RWPE2 (cell line): Measurements from ENCODE around the gene TOE1.

Experiments
- ATAC-seq: fragments of 200-7000 bp; cut with Tn5 transposase; 3 replicates; pipeline ENCODE4 v1.9.1; 2021; ENCODE audit warnings: low read depth
- DNase-seq: peaks from one replicate; pipeline ENCODE4 v3.0.0-alpha.2; 2020; ENCODE audit warnings: low spot score
- H3K27ac ChIP-seq: fragments of 450-650 bp; 2 replicates; pipeline ENCODE4 v1.5.1; 2017; ENCODE audit warnings: mild to moderate bottlenecking; ENCODE audit not compliant: poor library complexity, severe bottlenecking
- H3K27me3 ChIP-seq: fragments of 250-450 bp; sonication (Bioruptor Pico); 2 replicates; pipeline ENCODE4 v1.5.1; 2021; ENCODE audit warnings: mild to moderate bottlenecking, moderate library complexity; ENCODE audit not compliant: insufficient read depth, poor library complexity, severe bottlenecking
- H3K36me3 ChIP-seq: fragments of 250-450 bp; sonication (Bioruptor Pico); 2 replicates; pipeline ENCODE4 v1.5.1; 2020; ENCODE audit warnings: low read depth, mild to moderate bottlenecking, moderate library complexity
- H3K4me1 ChIP-seq: fragments of 250-450 bp; sonication (Bioruptor Pico); 2 replicates; pipeline ENCODE4 v1.5.1; 2021; ENCODE audit warnings: mild to moderate bottlenecking, moderate library complexity; ENCODE audit not compliant: insufficient read depth, poor library complexity, severe bottlenecking
- H3K4me3 ChIP-seq: fragments of 250-450 bp; sonication (Bioruptor Pico); 2 replicates; pipeline ENCODE4 v1.5.1; 2021; ENCODE audit warnings: mild to moderate bottlenecking, moderate library complexity; ENCODE audit not compliant: severe bottlenecking
- H3K9me3 ChIP-seq: fragments of 250-450 bp; sonication (Bioruptor Pico); 2 replicates; pipeline ENCODE4 v1.5.1; 2021; ENCODE audit warnings: mild to moderate bottlenecking, moderate library complexity; ENCODE audit not compliant: severe bottlenecking
- TF ChIP-seq, protein P1 (sequence below): fragments of 450-650 bp; IDR thresholded peaks from one replicate; pipeline ENCODE4 v1.5.1; 2017; ENCODE audit warnings: mild to moderate bottlenecking, moderate library complexity; ENCODE audit not compliant: poor library complexity, severe bottlenecking

Gene TOE1

GRCh38 chr1:45299981-45300668 lies 39.8 kb upstream of the TOE1 start:
- H3K4me1 ChIP-seq = peaks cover 8% of the 10 kb centered on the region
- no peaks in the 10 kb centered on the region for H3K36me3 ChIP-seq
- DNase-seq (no peak), ATAC-seq (peak; percentile 30)
- H3K27ac ChIP-seq = no peak overlapping the region
- TF ChIP-seq, protein P1, sequence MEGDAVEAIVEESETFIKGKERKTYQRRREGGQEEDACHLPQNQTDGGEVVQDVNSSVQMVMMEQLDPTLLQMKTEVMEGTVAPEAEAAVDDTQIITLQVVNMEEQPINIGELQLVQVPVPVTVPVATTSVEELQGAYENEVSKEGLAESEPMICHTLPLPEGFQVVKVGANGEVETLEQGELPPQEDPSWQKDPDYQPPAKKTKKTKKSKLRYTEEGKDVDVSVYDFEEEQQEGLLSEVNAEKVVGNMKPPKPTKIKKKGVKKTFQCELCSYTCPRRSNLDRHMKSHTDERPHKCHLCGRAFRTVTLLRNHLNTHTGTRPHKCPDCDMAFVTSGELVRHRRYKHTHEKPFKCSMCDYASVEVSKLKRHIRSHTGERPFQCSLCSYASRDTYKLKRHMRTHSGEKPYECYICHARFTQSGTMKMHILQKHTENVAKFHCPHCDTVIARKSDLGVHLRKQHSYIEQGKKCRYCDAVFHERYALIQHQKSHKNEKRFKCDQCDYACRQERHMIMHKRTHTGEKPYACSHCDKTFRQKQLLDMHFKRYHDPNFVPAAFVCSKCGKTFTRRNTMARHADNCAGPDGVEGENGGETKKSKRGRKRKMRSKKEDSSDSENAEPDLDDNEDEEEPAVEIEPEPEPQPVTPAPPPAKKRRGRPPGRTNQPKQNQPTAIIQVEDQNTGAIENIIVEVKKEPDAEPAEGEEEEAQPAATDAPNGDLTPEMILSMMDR = peak; percentile 88
- no peaks in the 10 kb centered on the region for H3K9me3 ChIP-seq
- H3K4me3 ChIP-seq = no peak overlapping the region
- H3K27me3 ChIP-seq = no peaks in the 10 kb centered on the region

DNA sequence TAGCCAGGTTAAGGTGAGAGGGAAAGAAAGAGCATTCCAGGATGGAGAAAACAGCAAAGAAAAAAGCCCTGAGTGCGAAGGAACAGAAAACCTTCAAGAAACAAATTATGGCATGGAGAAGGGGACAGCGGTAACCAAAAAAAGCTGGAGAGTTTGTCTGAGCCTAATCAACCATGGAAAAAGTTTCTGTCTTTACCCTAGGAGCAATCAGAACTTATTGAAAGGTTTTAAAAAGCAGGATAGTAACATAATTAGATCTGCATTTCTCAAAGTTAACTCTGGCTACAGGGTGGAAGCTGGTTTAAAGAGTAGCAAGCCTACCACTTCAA lies 39.3 kb upstream of the TOE1 start:
- Histone ChIP-seq H3K36me3 (no peaks in the 10 kb centered on the region), H3K27ac (no peak overlapping the region), H3K27me3 (no peaks in the 10 kb centered on the region), H3K9me3 (no peaks in the 10 kb centered on the region), H3K4me1 (peaks cover 8% of the 10 kb centered on the region), H3K4me3 (no peak overlapping the region)
- TF ChIP-seq, protein P1 = no peak
- no peak for ATAC-seq
- no peak for DNase-seq

DNA sequence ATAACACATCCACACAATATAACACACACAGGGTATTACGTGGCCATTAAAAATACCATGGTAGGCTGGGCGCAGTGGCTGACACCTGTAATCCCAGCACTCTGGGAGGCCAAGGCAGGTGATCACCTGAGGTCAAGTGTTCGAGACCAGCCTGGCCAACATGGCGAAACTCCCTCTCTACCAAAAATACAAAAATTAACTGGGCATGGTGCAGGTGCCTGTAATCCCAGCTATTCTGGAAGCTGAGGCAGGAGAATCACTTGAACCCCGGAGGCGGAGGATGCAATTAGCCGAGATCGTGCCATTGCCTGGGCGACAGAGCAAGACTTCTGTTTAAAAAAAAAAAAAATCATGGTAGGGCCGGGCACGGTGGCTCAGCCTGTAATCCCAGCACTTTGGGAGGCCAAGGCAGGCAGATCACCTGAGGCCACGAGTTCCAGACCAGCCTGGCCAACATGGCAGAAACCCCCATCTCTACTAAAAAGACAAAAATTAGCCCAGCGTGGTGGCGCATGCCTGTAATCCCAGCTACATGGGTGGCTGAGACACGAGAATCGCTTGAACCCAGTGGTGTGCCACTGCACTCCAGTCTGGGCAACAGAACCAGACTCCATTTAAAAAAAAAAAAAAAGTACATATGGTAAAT lies 37.3 kb upstream of the TOE1 start:
- DNase-seq (no peak), ATAC-seq (no peak)
- peak overlapping the region; percentile 41 for H3K27ac ChIP-seq
- H3K27me3 ChIP-seq = no peaks in the 10 kb centered on the region
- no peaks in the 10 kb centered on the region for H3K9me3 ChIP-seq
- TF ChIP-seq, protein P1 = no peak
- H3K36me3 ChIP-seq = no peaks in the 10 kb centered on the region
- H3K4me1 ChIP-seq = peaks cover 8% of the 10 kb centered on the region
- H3K4me3 ChIP-seq = peak overlapping the region; percentile 60

DNA sequence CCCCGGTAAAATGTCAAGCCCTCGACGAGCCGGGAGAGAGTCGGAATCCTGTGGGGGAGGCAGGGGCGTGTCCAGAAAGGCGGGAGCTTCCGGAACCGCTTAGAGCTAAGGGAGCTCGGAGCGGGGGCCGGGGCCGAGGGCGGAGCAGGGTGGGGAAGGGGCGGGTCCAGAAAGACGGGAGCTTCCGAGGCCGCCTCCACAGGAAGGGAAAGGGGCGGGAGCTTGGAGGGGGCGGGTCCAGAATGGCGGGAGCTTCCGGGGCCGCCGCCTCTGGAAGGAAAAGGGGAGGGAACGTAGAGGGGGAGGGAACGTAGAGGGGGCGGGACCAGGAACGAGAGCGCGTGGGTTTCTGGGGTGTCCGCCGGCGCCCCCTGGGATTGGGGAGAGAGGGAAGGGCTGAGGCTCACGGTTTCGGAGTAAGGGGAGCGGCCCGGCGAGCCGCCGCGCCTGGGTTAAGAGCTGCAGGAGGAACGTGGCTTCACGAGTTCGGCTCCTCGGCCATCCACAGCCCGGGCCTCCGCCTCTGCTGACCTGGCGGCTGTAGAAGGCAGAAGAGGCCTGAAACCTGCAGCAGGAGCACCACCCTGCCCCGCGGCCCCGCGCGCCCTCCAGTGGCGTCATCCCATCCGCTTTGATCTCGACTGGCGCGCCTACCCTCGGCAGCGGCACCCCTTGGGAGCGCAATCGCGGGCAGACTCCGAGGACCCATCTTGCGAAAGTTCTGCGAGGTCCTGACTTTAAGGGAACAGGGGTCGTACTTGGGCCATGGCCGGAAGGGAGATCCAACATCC lies 36.3 kb upstream of the TOE1 start:
- peak; percentile 93 for ATAC-seq
- no peaks in the 10 kb centered on the region for H3K9me3 ChIP-seq
- no peaks in the 10 kb centered on the region for H3K27me3 ChIP-seq
- peak overlapping the region; percentile 60 for H3K4me3 ChIP-seq
- peak overlapping the region; percentile 41 for H3K27ac ChIP-seq
- TF ChIP-seq, protein P1 = peak; percentile 81
- H3K36me3 ChIP-seq = no peaks in the 10 kb centered on the region
- peak; percentile 96 for DNase-seq
- peaks cover 8% of the 10 kb centered on the region for H3K4me1 ChIP-seq
